SHP77 treated with DMSO at 0.1 percent for 48 hours (cell line): ENCODE results near the gene MUC5AC.
"Not testable (repeated sequence)": the region's sequence is repeated elsewhere in the genome, so short reads cannot be mapped to it uniquely, and the experiment has no call there.

Experiments used
- DNase-seq: peaks from one replicate; lab custom pipeline; 2025; lab: John Stamatoyannopoulos, UW

MUC5AC gene

DNA sequence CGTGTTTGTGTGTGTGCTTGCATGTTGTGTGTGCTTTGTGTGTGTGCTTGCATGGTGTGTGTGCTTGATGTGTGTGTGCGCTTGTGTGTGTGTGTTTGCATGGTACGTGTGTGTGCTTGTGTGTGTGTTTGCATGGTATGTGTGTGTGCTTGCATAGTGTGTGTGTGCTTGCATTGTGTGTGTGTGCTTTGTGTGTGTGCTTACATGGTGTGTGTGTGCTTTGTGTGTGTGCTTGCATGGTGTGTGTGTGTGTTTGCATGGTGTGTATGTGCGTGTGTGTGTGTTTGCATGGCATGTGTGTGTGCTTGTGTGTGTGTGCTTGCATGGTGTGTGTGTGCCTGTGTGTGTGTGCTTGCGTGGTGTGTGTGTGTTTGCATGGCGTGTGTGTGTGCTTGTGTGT, 10.0 kb upstream of the MUC5AC start:
- DNase-seq: no peak

DNA sequence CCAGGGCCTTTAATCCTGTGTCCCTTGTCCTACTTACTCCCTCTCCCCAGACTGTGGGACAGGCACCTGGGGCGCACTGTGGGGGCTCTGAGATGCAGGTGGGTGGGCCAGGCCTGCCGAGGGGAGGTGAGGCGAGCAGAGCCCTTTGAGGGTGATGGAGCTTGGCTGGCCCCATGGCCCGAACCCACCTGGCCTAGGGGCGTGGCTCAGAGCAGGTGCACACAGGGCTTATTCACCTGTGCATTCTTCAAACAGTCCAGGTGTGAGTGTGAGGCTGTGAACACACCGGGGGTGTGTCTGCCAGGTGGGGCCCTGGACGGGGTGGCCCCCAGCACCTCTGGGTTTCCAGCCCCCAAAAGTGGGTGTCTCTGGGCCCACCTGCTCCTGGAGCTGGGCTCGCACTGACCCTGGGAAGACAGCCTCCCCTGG, 9.0 kb upstream of the MUC5AC start:
- DNase-seq: no peak

DNA sequence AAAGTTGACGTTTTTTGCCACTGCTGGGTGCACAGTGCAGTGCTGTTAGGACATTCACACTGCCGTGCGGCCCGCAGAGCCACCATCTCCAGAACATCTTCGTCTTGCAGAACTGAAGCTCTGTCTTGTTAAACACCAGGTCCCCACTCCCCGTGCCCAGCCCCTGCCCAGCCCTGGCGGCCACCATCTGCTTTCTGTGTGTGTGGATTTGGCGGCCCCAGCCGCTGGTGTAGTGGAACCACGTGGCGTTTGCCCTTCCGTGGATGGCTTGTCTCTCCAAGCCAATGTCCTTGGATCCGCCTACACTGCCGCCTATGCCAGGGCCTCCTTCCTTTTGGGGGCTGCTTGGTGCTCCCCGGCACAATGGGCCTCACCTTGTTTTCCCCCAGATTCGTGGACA, 8.2 kb upstream of the MUC5AC start:
- DNase-seq: no peak

DNA sequence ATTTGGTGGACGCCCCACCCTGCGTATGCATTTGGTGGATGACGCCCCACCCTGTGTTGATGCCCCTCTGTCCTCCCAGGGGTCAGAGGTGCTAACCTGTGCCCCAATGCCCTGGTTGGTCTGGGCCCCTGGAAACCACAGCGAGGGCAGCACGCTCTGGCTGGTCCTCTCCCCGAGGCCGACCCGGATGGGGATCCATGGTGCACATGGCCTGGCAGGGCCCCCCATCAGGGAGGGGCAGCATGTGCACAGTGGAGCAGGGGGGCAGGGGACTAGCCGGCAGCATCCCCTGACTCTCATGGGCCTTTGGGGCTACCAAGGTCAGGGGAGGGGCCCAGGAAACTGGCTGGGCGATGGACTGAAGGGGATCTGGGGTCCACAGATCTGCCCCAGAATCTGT, 7.6 kb upstream of the MUC5AC start:
- DNase-seq: no peak

DNA sequence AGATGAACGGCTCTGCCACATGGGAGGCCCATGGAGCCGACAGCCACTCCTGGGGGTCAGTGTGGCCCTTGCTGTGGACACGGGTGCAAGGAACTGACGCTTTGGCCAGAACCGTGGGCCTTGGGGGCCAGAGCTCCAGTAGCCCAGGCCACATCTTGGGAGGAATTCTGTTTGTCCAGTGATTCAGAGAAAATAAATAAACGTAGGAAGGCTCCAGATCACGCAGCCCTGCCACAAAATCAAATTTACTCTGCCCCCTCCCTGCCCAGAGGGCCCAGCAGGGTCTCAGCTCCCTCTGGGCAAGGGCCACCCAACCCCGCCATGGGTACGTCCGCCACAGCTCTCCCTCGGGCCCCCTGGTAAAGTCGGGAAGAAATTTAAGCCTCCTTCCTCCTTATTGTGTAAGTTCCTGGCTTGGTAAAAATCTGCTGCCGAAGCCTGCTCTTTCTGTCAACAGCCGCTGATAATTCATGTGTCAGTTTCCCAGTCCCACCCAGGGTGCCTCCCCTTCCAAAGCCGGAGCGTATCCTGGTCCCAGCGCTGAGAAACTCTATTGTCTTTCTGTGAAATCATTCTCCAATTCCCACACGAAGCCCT, 6.9 kb upstream of the MUC5AC start:
- DNase-seq: no peak

DNA sequence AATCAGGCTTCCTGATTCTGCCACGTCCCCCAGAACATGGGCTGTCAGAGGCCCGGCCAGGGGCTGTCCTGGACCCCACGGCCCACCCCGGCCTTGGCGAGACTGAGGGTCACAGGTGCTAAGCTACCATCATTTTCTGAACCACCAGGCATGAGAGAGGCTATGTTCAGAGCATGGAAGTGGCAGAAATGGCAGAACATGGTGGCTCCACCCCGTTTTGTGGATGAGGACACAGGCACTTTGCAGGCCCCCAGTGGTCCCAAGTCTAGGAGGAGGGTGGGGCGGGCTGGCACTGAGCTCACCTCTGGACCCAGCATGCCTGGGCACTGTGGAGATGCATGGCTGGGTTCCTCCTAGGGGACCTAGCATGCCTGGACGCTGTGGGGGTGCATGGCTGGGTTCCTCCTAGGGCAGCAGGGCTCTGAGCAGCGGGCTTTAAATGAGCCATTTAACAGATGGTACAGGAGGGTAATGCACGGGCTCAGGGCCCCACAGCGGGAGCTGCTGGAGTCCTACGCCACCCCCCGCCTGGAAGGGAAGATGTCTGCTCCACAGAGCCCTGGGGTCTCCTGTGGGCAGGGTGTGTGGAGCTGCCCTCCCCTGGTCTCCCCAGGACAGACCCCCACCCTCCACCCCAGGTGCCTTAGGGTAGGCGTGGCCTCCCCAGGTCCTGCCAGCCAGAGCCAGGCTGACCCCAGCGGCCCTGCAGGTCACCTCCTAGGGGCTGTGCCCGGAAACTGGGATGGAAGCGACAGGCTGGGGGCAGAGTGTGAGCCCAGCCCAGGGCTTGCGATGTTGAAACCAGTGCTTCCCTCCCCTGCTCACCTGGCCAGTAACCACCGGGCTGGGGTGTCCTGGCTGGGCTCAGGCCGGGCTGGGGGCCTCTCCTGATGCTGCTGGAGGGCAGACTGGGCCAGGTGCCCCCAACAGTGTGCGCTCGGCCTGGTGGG, 6.1 kb upstream of the MUC5AC start:
- DNase-seq: no peak

DNA sequence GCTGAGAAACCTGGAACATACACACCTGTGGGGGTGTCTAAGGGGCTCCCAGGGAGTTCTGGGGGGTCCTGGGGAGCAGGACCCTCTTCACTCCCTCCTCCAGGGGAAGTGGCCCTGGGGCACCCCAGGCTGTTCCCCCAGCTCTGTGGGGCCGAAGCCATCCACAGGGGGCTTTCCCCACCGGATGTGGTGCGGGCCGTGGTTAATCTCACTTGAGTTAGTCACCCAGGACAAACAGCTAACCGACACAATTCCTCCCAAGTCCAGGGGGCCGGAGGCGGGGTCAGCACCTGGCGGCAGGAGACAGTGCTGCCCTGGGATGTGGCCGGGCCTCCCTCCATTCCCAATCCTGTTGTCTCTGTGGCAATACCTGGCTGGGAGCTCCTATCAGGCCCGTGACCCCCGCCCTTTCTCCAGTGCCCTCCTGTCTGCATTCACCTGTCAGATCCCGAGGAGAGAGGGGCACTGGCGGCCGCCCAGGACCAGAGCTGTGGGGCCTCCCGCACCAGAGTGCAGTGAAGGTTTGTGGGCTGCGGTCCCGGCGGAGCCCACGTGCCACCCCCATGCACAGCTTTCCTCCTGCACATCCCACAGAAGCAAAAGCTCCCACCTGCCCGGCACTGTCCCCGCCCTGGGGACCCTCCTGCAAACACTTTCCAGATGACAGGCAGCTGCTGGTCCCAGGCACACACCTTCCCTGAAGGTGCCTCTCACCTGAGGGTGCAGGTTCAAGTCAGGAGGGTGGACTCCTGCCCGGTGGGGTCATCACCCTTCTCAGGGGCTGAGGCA, 5.2 kb upstream of the MUC5AC start:
- DNase-seq: no peak

DNA sequence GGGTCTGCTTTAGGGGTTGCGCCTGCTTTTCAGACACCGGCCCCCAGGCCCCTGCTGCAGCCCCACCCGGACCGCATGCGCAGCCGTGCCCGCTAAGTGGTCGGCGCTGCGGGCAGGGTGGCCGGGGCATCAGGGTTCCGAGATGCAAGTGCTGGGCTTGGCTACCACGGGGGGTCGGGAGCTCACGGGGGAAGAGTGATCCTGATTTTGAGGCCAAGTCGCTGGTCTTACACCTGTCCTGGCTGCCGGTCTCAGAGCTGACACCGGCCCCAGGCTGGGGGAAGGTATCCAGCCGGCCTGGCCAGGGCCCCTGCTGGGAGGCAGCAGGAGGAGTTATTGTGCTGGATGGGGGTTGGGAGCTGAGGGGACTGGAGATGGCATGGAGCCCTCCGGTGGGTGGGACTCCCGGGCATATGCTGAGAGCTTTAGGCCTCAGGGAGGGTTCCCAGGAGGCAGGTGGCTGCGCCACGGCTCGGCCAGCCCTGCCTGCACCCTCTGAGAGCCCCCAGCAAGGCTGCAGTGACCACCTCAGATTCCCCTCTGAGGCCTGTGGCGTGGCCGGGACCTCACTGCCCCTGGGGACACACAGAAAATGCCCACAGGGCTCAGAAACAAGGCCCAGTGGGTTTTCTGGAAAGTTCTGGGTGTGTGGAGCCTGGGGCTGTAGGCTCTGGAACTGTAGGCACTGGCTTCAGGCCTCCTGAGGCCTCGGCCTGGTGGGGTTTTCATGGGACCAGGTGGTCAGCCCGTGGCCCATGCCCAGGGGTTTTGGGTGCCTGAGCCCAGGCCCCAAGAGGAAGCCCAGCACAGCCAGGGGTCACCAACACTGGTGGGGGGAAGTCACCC, 4.4 kb upstream of the MUC5AC start:
- DNase-seq: no peak

DNA sequence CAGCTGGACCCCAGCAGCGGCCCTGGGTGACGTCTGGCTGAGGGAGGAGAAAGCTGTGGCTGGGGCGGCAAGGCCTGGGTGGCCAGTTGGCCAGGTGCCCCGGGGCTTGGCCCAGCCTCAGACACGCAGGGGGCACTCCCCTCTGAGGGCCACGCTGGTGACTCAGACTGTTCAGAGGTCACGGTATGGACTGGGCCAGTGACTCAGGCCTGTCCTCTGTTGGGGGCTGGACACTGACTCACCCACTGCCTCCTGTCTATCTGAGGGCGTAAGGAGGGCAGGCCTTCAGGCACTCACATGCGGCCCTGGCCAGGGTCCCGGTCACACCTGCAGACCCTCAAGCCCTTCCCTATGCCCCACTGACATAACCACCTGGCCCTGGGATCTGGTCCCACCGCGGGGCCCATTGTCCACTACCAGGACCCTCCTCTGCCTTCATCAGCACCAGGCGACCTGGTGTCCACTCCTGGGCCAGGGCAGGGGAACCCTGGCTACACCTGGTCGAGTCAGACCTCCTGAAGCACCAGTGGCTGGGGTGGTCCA, 3.7 kb upstream of the MUC5AC start:
- no peak for DNase-seq

DNA sequence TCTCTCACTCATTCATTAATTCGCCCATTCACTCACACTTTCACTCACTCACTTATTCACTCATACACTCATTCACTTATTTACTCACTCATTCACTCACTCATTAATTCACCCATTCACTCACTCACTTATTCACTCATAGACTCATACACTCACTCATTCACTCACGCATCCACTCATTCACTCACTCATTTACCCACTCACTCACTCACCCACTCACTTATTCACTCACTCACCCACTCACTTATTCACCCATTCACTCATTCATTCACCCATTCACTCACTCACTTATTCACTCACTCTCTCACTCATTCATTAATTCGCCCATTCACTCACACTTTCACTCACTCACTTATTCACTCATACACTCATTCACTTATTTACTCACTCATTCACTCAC, 3.1 kb upstream of the MUC5AC start:
- DNase-seq: not testable (repeated sequence)

DNA sequence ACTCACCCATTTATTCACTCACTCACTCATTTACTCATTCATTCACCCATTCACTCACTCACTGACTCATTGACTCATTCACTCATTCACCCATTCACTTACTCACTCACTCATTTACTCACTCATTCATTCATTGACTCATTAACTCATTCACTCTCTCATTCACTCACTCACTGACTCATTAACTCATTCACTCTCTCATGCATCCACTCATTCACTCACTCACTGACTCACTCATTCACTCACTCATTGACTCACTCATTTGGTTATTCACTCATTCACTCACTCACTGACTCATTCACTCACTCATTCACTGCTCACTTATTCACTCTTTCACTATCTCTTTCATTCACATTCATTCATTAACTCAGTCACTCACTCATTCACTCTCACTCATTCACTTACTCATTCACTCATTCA, 2.5 kb upstream of the MUC5AC start:
- DNase-seq: no peak

DNA sequence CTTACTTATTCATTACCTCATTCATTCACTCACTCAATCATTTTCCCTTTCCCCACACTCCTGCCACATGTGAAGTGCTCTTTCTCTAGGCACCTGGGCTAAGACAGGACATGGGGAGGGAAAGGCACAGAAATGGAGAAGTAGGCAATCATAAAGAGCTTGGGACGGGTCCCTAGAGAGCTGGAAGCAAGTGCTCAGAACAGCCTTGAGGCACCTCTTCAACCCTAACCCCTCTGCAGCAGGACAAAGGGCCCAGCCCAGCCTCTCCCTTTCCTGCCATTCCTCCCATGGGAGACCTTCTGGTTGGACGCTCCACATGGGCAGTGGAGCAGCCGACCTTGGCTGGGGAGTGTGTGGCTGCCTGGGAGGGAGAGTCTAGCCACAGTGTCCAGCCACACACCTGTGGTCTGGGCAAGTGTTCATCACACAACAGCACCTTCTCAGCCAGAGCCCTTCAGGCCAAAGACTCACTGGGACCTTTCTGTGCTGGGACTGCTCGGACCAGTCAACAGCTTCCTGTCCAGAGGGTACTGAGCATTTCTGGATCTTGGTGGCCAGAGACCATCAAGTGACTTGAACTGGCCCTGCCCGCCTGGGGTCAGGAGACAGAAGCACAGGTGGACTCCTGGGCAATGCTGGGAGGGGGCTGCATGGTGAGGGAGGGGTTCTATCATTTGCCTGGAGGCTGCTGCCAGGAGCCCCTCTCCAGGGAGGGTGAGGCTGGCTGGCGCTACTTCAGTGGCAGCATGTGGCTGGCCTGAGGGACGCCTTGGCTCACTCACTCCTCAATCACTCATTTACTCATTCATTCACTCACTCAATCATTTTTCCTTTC, 1.0 kb upstream of the MUC5AC start:
- DNase-seq: no peak

DNA sequence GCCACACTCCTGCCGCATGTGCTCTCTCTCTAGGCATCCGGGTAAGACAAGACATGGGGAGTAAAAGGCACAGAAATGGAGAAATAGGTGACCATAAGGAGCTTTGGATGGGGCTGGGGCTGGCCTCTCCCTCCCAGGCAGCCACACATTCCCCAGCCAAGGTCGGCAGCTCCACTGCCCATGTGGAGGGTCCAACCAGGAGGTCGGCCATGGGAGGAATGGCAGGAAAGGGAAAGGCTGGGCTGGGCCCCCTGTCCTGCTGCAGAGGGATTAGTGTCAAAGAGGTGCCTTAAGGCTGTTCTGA, 460 bp upstream of the MUC5AC start:
- DNase-seq: no peak

DNA sequence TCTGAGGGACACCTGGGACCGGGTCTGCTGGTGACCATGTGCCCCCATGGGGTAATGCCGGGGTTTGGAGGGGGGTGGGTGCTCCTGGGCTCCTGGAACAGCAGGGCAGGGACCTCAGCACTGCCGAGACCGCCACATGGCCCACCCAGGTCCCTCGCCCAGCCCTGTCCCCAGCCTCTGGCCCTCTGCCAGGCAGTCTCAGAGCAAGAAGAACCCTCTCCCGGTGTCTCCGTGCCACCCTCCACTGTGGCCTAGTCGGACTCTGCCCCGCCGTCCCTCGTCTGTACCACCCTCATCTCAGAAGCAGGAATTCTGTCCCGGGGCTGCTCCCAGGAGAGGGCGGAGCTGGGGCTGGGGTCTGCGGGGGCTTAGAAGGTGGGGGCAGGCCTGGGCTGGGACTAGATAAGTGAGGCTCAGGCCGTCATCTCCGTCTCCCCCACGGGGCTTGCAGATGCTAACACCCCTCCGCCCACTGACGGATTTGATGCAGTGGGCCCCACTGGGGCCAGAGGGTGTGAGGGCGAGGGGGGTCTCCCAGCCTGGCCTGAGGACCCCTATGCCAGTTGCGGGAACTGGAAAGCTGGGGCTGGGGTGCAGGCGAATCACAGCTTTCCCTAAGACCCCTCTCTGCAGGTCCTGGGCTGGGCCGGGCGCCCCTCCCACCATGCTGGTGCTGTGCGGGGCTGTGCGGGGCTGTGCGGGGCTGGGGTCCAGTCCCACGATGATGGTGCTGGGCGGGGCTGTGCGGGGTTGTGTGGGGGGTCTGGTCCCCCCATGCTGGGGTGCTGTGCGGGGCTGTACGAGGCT, 1.1 kb downstream of the MUC5AC start:
- no peak for DNase-seq

DNA sequence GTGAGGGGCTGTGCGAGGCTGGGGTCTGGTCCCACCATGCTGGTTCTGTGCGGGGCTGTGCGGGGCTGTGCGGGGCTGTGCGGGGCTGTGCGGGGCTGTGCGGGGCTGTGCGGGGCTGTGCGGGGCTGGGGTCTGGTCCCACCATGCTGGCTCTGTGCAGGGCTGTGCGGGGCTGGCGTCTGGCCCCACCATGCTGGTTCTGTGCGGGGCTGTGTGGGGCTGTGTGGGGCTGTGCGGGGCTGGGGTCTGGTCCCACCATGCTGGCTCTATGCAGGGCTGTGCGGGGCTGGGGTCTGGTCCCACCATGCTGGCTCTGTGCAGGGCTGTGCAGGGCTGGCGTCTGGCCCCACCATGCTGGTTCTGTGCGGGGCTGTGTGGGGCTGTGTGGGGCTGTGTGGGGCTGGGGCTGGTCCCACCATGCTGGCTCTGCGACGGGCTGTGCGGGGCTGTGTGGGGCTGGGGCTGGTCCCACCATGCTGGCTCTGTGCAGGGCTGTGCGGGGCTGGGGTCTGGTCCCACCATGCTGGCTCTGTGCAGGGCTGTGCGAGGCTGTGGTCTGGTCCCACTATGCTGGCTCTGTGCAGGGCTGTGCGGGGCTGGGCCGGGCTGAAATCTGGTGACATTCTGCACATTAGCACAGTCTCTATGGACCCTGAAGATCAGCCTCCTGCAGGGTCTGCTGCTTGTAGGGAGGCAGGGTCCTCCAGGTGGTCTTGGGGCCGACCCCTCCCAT, 1.9 kb downstream of the MUC5AC start:
- DNase-seq: not testable (repeated sequence)

DNA sequence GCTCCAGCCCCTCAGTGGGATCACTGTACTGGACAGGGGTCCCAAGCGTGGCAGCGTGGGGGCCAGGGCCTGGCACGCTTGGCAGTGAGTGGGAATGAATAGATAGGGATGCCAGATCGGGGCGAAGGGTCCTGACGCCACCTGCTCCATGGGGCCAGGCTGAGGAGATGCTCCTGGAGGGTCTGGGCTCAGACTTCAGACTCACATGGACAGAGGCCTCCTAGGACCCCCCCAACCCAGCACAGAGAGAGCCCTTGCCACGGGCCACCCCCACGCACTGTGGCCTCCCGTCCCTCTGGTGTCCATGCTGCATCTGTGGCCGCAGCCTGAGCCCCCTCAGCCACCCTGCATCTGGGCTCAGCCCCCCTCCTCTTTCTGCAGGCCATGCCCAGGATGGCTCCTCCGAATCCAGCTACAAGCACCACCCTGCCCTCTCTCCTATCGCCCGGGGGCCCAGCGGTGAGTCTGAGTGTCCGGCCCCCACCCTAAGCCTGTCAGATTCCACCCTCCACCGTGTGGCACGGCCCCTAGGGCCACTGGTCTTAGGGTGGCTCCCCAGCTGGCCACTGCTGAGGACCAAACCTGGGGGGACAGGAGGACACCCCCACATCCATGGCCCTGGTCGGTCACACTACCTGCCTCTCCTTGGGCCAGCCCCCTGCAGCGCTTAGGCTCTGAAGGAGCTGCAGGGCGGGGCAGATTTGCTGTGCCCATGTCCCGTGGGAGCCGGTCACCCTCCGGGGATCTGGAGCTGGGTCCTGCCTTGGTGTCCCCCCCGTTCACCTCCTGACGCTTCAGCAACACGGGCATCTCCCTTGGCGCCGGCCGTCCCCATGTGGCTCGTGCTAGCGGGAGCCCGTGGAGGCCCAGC, 2.7 kb downstream of the MUC5AC start:
- no peak for DNase-seq

DNA sequence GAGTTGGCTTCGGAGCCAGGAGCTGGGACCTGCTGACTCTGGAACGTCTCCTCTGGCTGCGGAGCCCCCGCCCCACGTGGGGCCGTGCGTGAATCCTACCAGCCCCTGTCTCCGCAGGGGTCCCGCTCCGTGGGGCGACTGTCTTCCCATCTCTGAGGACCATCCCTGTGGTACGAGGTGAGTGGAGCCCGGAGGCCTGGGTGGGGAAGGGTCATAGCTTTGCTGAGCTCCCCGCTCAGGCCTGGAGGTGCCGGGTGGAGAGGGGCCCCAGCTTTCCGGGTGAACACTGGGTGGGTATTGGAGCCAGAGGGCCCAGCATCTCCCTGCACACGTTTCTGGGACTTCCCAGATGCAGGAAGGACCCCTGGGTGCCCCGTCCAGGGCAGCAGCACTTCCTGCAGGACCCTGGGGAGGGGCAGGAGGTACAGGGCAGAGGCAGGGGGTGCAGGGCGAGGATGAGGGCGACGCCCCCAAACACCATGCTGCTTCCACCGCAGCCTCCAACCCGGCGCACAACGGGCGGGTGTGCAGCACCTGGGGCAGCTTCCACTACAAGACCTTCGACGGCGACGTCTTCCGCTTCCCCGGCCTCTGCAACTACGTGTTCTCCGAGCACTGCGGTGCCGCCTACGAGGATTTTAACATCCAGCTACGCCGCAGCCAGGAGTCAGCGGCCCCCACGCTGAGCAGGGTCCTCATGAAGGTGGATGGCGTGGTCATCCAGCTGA, 3.8 kb downstream of the MUC5AC start:
- DNase-seq: no peak

DNA sequence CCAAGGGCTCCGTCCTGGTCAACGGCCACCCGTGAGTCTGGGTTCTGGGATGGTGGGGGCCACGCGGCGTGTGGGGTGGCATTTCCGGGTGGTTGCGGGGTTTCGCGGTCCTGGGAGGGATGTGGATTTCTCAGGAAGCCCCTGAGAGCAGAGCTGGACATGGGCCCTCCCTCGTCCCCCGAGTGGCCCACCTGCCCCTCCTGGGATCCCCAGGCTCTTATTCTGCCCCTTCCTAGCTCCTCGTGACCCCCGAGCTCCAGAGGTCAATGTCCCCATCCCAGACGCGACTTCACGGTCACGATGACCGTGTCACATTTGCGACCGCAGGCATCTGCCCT, 4.4 kb downstream of the MUC5AC start:
- no peak for DNase-seq
